OCI-LY7 (cell line): ENCODE results near the gene PNLIPRP3.

ENCODE experiments used
- EZH2phosphoT487 ChIP-seq: fragments of 200-600 bp; sonication (generic); IDR thresholded peaks from 2 replicates; pipeline ENCODE4 v1.6.1; 2018; ENCODE audit warnings: low read depth, borderline replicate concordance, mild to moderate bottlenecking, mixed run types, antibody characterized with exemption, low read length, moderate library complexity, mixed read lengths
- TF ChIP-seq, protein P1 (sequence below): fragments of 200-600 bp; sonication (generic); conservative IDR thresholded peaks from 2 replicates; pipeline ENCODE4 v1.5.1; 2014; ENCODE audit warnings: mild to moderate bottlenecking, antibody characterized with exemption, low read length, moderate library complexity, mixed read lengths

GRCh38 chr10:116408719-116409118 lies 18.9 kb upstream of the PNLIPRP3 start:
- TF ChIP-seq, protein P1, sequence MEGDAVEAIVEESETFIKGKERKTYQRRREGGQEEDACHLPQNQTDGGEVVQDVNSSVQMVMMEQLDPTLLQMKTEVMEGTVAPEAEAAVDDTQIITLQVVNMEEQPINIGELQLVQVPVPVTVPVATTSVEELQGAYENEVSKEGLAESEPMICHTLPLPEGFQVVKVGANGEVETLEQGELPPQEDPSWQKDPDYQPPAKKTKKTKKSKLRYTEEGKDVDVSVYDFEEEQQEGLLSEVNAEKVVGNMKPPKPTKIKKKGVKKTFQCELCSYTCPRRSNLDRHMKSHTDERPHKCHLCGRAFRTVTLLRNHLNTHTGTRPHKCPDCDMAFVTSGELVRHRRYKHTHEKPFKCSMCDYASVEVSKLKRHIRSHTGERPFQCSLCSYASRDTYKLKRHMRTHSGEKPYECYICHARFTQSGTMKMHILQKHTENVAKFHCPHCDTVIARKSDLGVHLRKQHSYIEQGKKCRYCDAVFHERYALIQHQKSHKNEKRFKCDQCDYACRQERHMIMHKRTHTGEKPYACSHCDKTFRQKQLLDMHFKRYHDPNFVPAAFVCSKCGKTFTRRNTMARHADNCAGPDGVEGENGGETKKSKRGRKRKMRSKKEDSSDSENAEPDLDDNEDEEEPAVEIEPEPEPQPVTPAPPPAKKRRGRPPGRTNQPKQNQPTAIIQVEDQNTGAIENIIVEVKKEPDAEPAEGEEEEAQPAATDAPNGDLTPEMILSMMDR, result no peak
- no peak for TF ChIP-seq EZH2phosphoT487
